Suprapubic skin (tissue), 4 donors: Measurements from ENCODE around the gene GRIK4.

Experiments
- POLR2A ChIP-seq, 2 donors: fragments of 450-650 bp; IDR thresholded peaks; one replicate each; pipeline ENCODE4 v1.6.1; 2017; ENCODE audit warnings: antibody characterized with exemption in 2 of 2, mild to moderate bottlenecking in 2 of 2, moderate library complexity in 2 of 2
- POLR2AphosphoS5 ChIP-seq, 3 donors: sonication (generic); formaldehyde crosslinking; IDR thresholded peaks; one replicate each; pipeline ENCODE4 v1.6.1; 2017; ENCODE audit warnings: antibody characterized with exemption in 3 of 3
- TF ChIP-seq, protein P1 (sequence below), 2 donors: fragments of 200-600 bp in 1 of 2; fragments of 450-650 bp in 1 of 2; sonication (generic) in 1 of 2; IDR thresholded peaks; one replicate each; pipeline ENCODE4 v1.5.1; 2016 to 2019; ENCODE audit warnings: antibody characterized with exemption in 2 of 2, mild to moderate bottlenecking in 1 of 2, moderate library complexity in 1 of 2

DNA sequence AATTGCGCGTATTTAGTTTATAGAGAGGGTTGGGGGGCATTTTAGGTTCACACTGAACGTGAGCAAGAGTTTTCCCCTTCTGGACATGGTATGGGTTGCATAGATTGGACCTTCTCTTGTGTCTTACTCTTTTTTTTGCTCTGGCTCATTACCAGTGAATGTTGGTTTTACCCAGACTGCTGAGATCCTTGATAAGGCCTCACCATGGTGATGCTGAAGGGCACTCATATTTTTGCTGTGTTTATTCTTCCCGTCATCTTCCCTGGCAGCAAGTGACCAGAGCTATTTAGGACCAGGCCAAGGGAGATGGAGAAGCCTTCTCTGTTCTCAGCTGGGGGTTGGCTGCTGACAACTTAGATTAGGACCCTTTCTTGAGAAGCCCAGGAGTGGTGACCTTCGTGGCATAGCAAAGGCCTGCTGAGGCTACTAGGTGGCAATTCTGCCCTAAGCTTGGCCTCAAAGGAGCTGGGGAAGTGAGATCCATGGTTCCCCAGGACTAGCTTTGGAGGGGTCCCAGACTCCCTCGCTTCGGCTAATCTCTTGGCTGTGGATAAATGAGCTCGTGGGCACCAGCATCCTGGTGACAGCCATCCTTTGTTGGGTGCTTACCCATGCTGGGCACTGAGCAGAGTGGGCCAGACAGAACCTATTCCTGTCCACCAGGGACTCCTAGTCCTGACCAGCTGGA, 47.3 kb downstream of the GRIK4 start:
- TF ChIP-seq, protein P1, sequence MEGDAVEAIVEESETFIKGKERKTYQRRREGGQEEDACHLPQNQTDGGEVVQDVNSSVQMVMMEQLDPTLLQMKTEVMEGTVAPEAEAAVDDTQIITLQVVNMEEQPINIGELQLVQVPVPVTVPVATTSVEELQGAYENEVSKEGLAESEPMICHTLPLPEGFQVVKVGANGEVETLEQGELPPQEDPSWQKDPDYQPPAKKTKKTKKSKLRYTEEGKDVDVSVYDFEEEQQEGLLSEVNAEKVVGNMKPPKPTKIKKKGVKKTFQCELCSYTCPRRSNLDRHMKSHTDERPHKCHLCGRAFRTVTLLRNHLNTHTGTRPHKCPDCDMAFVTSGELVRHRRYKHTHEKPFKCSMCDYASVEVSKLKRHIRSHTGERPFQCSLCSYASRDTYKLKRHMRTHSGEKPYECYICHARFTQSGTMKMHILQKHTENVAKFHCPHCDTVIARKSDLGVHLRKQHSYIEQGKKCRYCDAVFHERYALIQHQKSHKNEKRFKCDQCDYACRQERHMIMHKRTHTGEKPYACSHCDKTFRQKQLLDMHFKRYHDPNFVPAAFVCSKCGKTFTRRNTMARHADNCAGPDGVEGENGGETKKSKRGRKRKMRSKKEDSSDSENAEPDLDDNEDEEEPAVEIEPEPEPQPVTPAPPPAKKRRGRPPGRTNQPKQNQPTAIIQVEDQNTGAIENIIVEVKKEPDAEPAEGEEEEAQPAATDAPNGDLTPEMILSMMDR (IDR thresholded peaks at IDR 0.05) = no peak
- TF ChIP-seq POLR2A (IDR thresholded peaks at IDR 0.05) = no peak
- TF ChIP-seq POLR2AphosphoS5 (IDR thresholded peaks at IDR 0.05) = no peak
